ENCODE measurements around the gene OTOP2.
A peak's percentile ranks its signal among the peaks of the same experiment; 100 is the strongest.
"Not testable (repeated sequence)": the region's sequence is repeated elsewhere in the genome, so short reads cannot be mapped to it uniquely, and the experiment has no call there.

OTOP2 gene

DNA sequence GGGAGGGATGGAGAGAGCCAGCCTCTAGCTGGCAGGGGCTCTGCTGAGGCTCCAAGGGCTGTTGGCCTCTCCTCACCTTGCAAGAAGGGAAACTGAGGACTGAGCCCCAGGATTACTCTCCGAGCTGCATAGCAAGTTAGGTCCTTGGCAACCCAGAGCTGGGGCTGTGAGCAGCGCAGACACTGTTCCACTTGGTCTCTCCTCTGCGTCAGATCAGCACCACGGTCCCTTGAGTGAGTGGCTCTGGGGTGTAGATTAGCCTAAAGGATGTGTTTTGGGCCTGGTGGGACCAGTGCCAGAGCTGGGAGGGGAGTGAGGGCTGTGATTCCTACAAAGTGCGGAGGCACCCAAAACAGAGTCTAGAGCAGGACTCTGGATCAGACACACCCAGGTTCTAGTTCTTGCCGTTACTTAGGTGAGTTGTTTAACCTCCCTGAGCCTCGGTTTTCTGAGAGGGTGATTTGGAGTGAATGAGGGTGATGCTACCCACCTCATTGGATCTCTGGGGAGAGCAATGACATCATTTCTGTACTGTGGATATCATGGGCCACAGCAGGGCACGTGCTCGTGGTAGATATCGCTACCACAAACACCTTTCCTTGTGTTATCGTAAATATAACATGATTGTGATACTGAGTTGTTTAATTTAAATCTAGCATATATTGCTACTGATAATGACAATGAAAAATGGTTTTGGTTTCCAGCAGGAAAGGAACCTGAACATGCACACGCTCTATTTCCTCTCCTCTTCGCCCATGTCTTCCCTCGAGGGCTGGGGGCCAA lies 22.5 kb upstream of the OTOP2 start:
- no peak for DNase-seq

DNA sequence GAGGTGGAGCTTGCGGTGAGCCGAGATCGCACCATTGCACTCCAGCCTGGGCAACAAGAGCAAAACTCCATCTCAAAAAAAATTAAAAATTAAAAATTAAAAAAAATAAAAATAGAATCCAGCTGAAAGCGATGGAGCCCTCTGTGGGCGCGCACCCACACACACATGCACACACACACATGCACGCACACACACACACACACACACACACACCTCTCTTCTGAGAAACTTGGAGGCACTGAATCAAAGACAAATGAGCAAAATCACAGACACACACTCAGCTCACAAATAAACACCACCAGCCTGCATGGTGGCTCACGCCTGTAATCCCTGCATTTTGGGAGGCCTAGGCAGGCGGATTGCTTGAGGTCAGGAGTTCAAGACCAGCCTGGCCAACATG lies 21.0 kb upstream of the OTOP2 start:
- DNase-seq = no peak

DNA sequence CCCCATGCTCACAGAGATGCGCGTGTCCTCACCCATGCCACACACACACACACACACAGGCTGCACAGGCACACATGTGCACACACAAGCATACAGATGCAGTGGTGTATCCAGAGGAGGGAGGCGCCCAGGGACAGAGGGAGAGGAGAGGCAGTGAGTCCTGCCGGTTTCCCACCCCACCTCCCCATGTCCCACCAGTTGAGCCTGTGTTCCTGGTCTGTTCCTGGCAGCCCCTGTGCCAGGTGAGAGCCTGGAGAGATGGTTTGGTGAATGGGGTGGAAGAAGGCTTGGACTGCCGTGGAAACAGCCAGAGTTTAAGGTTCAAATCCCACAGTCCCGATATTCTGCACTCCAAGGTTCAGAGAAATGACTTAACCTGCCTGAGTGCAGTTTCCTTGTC lies 20.4 kb upstream of the OTOP2 start:
- DNase-seq = no peak

DNA sequence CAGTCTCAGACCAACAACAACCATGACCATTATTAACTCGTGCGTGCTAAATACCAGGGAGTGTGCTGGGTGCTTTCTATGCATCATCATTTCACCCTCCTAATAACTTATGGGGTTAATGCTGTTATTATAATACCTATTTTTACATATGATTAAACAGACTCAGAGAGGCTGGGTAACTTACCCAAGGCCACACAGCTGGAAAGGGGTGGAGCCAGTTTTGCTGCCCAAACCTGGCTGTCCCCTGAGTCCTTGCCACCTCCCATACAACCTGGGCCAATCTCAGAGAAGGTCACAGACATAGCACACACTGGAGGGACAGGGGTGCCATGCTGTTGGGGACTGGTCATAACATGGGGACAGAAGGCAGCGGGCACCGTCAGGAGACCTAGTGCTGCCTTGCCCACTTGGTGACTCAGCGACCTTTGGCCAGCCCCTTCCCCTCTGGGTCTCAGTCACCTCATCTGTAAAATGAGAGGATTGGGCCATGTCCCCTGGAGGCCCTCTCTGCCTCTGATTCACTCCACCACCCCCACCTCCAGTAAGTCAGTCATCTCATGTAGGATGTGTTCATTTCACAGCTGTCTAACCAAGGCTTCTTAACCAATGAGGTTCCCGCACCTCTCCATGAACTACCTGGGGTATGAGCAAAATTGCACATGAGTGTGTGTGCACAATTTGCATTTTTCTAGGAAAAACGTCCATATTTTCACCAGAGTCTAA lies 19.2 kb upstream of the OTOP2 start:
- DNase-seq = no peak

DNA sequence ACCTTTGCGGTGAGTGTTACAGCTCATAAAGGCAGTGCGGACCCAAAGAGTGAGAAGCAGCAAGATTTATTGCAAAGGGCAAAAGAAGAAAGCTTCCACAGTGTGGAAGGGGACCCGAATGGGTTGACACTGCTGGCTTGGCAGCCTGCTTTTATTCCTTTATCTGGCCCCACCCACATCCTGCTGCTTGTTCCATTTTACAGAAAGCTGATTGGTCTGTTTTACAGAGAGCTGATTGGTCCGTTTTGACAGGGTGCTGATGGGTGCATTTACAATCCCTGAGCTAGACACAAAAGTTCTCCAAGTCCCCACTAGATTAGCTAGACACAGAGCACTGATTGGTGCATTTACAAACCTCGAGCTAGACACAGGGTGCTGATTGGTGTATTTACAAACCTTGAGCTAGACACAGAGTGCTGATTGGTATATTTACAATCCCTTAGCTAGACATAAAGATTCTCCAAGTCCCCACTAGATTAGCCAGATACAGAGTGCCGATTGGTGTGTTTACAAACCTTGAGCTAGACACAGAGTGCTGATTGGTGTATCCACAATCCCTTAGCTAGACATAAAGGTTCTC lies 17.8 kb upstream of the OTOP2 start:
- peak; percentile 16 for DNase-seq

DNA sequence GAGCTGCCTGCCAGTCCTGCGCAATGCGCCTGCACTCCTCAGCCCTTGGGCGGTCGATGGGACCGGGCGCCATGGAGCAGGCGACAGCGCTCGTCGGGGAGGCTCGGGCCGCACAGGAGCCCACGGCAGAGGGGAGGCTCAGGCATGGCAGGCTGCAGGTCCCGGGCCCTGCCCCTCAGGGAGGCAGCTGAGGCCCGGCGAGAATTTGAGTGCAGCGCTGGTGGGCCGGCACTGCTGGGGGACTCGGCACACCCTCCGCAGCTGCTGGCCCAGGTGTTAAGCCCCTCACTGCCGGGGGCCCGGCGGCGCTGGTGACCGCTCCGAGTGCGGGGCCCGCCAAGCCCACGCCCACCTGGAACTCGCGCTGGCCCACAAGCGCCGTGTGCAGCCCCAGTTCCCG lies 17.1 kb upstream of the OTOP2 start:
- no peak for DNase-seq

DNA sequence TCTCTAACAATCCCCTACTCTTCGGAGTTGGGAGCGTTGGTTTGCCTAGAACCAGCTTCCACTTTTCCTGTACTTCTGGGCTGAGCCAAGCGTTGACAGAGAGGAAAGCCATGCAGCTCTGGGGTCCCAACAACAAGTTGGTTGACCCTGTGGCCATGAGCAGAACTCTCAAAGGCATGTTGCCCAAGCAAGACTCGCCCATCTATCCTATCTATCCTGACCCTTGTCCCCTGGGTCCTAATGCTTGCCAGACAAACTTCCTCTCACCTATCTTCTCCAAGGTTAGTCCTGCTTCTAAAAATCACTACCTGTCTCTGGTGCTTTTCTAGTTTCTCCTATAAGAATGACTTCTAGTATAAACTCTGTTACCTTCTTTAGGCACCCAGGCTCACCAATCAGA lies 15.0 kb upstream of the OTOP2 start:
- DNase-seq = not testable (repeated sequence)

DNA sequence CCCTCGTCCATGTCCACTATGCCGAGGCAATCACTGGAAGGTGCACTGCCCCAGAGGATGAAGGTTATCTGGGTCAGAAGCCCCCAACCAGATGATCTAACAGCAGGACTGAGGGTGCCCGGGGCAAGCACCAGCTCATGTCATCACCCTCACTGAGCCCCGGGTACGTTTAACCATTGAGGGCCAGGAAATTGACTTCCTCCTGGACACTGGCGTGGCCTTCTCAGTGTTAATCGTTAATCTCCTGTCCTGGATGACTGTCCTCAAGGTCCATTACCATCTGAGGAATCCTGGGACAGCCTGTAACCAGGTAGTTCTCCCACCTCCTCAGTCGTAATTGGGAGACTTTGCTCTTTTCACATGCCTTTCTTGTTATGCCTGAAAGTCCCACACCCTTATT lies 12.7 kb upstream of the OTOP2 start:
- not testable (repeated sequence) for DNase-seq

DNA sequence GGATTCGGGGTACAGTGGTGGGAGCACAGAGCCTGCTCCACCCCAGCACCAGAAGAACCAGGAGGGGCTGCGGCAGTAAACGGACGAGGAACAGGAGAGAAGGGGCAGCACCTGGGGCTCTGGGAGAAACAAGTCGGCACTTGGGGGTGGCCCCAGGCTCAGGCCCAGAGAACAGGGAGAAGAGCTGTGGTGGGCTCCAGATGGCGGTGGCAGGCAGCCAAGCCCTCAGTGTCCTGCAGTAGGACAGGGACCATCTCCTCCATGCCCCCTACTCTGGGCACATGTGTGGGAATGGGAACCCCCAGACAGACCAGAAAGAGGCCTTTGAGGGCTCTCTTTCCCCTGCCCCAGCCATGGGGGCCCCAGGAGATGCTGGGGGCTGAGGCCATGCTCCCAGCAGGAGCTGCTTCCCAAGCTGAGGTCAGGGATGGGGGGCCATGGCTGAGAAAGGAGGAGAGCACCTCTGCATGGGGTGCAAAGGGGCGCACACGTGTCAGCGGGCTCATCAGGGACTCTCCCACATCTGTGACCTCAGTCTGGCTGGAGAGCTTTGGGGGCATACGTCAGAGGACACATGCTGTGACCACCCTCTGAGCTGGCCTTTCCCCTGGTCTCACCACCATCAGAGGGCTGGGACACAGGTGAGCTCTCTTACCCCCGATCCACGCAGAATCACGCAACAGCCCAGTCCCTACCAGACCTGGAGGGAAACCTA lies 7.8 kb upstream of the OTOP2 start:
- no peak for DNase-seq

DNA sequence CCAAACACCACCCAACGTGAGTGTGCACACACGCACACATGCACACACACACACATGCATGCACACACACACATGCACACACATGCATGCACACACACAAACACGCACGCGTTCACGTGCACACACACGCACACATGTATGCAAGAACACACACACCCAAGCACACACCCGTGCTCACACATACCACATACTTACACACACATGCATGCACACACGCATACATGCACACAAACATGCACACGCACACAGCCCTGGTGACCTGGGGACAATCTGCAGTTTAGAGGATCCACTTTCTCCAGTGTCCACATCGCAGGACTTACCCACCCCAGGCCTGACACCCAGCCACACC lies 7.2 kb upstream of the OTOP2 start:
- DNase-seq = no peak

DNA sequence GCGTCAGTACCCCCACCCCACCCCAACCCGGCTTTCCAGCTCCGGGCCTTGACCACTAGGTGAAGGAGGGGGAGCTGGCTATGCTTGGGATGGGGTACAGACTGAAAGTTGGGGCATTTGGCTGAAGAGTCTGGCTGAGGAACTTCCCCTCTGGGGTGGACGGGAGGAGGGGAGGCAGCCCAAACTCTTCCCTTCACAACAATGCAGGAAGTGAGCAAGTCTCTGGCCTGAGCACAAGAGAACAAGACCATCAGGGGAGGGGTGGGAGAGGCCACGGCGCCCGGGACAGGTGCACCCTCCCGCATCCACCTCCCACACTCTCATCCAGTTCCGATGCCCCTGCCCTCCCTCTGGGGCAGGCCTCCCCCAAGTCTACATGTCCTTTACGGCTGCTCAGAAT lies 6.6 kb upstream of the OTOP2 start:
- no peak for DNase-seq

DNA sequence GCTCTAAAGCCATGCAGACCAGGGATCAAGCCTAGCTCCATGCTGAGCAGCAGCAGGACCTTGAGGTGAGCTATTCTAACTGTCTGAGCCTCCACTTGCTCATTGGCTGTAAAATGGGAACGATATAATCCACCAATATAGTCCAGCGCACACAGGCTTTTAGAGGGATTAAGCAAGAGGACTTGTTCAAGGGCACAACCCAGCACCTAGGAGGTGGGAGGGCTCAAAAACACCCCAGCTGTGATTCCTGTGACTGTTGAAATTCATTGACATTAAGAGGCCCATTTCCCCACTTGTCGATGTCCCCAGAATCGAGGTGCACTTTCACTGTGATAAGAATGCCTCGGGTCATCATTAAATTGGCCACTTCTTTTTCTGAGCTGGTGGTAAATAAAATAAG lies 5.2 kb upstream of the OTOP2 start:
- DNase-seq = no peak

DNA sequence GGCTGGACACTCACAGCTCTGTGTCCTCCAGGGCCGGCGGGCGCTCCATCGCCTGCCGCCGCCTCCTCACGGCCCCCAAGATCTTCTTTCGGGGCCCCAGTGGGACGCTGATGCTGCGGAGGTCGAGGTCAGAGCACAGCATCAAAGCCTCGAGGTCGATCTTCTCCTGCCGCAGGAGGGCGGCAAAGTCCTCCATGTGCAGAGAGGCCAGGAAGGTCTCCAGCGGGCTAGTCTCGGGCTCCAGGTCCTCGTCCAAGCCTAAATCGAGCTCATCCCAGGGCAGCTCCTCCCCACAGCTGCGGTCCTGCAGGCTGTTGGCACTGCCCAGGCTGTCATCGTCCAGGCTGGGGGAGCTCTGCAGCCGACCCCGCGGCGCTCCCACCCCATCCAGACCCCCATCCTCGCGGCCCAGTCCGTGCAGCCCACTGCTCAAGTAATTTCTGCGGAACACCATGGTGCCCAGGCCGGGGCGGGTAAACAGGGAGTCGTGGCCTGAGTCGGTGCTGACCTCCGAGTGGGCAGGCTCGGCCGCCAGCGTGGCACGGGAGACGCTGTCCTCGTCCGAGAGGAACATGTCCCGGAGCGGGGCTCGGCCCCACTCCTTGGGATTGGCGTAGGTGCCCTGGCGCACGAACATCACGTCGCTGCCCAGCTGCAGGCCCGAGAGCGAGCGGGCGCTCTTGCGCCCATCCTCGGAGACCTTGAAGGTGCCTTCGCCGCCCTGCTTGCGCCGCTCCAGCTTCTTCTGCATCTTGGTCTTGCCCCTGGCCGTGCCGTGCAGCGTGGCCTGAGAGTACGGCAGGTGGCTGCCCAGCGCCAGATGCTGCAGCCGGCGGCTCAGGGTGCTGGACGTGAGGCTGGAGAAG lies 4.4 kb upstream of the OTOP2 start:
- DNase-seq = no peak

DNA sequence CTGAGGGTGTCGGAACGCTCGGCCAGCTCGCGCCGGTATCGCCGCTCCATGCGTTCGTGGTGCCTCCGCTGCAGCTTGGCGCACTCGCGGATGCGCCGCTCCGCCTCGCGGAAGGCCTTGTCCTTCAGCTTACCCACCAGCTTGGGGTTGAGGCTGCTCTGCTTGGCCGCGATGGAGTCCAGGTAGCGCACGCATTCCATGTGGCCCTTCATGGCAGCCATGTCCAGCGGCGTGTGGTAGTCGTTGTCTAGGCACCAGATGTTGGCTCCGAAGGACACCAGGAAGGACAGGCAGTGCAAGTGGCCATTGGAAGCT lies 3.8 kb upstream of the OTOP2 start:
- DNase-seq = no peak

DNA sequence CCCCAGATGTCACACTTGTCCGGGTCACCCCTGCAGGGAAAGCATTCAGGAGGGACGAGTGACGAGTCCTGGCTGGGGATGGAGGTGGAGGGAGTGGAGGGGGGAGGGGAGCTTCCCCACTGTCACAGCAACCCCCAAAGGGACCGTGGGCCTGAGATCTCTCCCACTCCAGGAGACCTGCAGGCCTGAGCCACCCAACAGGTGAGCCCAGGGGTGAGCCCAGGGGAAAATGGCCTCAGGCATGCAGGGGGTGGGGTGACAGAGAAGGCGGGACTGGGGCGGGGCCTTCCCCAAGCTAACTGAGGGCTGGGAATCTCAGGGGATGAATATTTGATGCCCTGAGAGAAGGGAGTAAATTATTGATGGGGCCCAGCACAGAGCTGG lies 3.4 kb upstream of the OTOP2 start:
- DNase-seq = peak; percentile 36

DNA sequence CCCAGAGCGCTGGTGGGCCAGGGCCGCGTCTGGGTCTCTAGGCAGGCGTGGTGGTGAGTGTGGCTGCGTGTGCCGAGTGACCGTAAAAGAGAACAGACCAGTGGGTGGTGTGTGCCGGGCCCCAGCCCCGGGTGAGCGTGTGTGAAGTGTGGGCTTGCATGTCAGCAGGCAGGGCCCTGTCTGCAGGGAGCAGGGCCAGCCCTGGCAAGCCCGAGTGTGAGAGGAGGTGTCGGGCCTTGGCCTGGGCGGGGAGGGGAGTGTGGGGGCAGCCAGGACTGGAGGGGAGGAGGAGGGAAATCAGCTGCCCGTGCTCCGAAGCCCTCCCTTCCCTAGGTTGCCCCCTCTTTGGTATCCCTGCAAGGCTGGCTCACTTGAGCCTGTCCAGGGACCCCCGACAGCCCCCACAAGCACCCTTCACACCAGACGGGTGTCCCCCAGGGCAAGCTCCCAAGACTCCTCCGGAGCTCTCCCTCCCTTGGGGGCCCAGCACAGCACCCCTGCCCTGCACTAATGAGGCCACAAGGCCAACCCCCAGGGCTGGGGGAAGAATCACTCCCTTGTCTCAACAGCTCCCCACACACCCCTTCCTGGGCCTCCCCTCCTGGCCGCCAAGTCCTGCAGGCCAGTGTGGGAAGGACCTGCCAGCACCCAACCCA lies 2.9 kb upstream of the OTOP2 start:
- DNase-seq = peak; percentile 36

DNA sequence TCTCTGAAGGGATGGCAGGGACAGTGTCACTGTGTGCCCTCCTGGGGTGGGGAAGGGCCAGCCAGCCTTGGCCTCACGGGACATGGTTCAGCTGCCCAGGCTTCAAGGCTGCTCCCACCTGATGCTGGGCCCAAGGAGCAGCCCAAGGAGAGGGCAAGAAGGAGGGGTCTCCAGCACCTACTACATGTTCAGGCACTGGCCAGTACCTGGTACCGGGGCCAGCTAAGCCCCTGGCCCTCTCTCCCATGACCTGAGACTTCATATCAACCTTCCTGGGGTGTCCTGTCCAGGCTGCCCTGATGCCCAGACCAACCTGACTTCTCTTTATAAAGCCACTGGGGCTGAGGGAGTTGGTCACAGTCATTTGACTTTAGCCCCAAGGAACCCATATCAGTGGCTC lies 2.3 kb upstream of the OTOP2 start:
- DNase-seq = no peak

DNA sequence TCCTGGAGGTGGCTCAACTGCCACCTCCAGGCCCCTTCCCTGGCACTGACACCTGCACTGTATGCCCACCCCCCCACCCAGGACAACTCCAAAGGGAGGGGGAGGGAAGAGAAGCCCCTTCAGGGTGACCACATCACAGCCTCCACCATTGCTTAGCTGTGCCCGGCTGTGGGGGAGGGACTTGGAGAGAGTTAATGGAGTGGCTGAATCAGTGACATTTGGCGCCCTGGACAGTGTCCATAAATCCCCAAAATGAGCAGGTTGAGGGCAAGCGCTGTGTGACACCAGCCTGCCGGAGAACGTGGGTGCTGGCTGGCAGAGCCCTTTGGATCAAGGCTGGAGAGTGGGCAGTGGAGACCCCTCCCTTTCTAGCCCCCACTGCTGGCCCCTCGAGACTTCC lies 1.9 kb upstream of the OTOP2 start:
- DNase-seq = peak; percentile 21

DNA sequence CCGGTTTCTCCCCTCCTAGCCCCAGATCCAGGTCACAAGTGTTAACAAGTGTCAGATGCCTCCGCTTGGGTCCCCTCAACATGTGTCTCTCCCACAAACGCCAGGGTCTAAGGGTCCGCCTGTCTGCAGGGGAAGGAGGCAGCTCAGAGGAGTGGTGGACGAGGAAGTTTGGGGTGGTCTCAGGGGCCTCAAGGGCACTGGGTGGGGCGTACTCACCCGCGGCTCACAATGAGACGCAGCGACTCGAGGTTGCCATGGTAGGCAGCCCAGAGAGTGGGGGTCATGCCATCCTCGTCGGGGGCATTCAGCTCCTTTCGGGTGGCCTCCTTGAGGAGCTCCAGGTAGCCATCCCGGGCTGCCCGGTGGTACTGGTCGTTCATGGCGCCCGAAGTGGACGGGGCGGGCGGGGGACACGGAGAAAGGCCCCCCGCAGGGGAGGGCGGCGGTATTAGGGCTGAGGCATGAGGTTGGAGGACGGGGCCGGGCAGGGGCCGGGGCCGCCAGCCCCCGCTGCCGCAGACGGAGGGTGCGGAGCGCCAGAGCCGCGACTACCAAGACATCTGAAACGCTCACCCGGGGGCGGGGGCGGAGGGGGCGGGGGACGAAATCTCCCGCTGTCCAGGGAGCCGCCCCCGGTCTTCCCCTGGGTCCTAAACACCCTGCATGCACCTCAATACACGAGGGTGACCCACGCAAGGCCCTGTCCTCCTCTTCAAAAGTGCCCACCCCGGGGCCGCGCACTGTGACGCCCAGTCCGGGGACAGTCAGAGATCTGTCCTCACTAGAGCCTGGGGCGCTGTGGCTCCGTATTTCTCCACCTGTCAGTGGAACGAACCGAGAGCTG lies 1.2 kb upstream of the OTOP2 start, which contains the start of gene USH1G:
USH1G (minus strand) TSS at position 562 of the 844 bp plus-strand sequence; CDS start at position 380, 182 bp downstream.
- DNase-seq = peak; percentile 55

DNA sequence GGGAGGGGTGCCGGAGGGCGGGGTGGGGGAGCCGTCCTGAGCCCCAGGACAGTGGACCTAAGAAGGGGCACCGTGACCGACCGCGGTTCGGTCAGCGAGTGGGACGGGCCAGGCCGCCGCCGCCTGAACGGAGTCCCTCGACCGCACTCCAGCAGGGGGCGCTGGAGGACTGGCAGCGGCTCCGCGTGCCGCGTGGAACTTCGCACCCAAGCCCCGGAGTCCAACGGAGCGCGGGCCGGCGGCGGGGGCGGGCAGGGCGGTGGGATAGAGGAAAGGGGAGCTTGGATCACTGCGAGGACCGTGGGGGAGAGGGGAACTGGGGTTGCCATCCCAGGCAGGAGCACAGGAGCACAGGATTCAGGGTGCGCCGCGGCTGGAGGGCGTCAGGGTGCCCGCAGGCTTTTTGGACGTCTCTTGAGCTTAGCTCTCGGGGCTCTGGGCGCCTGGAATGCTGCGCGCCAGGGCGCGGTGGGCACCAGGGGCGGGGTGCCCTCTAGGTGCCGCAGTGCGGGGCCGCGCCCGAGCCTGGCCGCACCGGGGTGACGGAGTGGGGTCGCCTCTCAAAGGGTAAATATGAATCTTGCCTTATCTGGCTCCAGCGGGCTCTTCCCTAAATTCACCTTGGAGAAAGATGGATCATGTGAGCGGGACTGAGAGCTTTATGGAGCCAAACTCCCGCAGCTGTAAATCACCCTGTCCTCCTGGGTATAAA lies 379 bp upstream of the OTOP2 start:
- peak; percentile 71 for DNase-seq

DNA sequence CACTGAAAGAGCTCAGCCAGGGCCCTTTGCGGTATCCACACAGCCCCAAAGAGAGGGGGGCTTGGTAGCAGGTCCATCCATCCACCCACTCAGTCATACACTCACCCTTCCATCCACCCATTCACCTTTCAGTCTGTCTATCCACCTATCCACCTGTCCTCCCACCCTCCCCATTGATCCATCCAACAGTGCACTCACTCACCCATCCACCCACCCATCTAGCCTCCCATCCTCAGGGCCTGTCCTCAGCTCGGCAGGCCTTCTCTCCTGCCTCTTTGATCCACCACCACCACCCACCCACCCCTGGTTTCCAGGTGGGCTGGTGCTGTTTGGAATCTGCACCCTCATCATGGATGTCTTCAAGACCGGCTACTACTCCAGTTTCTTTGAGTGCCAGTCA lies 1.2 kb downstream of the OTOP2 start:
- DNase-seq = no peak
